HG02642 (cell line): ENCODE results near the gene CDV3.
"Not testable (repeated sequence)": the region's sequence is repeated elsewhere in the genome, so short reads cannot be mapped to it uniquely, and the experiment has no call there.

Experiments used
- ATAC-seq: cut with Tn5 transposase; IDR thresholded peaks from one replicate; pipeline ENCODE4 v1.9.1; 2021; ENCODE audit warnings: mild to moderate bottlenecking; ENCODE audit not compliant: unreplicated experiment, poor library complexity

CDV3 gene, protein sequence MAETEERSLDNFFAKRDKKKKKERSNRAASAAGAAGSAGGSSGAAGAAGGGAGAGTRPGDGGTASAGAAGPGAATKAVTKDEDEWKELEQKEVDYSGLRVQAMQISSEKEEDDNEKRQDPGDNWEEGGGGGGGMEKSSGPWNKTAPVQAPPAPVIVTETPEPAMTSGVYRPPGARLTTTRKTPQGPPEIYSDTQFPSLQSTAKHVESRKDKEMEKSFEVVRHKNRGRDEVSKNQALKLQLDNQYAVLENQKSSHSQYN

DNA sequence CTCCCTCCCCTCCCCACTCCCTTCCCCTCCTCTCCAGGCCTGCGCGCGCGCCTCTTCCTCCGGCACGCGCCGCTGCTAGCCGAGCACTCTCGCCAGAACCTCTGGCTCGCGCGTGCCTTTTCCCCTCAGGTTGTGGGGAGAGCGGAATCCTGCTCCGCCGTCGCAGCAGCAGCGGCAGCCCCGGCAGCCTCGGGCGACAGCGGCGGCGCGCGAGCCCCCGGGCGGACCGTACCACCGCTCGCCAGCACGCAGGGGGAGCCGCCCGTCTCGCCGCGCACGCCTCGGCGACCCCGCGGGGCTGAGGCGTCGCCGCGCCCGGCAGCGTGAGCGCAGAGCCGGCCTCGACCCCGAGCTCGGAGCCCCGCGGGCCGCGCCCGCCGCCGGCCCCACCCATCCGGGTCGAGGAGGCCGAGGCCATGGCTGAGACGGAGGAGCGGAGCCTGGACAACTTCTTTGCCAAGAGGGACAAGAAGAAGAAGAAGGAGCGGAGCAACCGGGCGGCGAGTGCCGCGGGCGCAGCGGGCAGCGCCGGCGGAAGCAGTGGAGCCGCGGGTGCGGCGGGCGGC lies at the start of gene CDV3:
Gene CDV3 (plus strand): TSS at position 58 of the 566 bp plus-strand sequence. CDS start 359 bp downstream, at position 417.
- peak; percentile 37 for ATAC-seq

GRCh38 chr3:133523758-133524157 lies 49.7 kb upstream of the CDV3 start:
- ATAC-seq: not testable (repeated sequence)

- ATAC-seq: no peak
Measured at GRCh38 chr3:133525435-133525834, 48.1 kb upstream of the CDV3 start.

DNA sequence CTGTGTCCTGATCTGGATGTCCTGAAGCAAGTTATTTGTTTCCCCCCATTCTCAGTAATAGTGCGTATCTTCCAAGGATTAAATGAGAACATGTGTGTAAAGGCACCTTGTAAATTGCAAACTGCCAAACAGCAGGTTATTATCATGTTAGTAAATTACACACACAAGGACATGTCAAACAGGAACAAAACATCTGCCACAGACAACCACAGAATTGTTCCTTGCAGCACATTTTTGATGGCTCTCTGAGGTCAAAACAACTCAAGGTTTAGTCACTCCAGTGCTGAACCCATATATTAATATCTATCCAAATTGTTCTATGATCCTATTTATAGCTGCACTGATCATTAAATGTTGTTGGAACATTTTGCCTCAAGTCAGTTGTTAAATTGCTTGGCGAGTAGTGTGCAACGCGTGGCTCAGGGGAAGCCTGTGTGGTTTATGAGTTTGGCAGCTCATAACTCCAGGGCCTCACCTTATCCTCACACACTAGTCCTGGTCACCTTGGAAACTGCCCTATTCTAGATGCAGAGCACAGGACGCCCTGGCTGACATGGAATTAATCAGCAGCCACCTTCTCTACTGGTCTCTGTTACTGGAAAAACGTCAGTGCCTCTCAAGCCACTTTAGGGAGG lies 46.3 kb upstream of the CDV3 start:
- no peak for ATAC-seq

DNA sequence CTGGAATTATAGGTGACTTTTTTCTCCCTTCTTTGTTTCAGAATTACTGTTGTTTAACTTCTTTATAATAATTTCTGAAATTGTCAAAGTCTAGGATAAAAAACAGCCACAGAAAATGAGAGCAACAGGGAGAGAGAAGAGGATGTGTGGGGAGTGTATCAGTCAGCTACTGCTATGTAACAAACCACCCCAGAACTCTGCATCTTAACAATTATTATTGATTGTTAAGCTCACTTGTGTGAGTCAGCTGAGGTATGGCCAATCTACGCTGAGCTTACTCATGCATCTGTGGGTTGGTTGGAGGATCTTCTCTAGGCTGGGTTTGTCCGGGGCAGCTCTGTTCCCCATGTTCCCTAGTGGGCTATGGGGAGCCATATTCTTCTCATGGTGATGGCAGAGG lies 43.7 kb upstream of the CDV3 start:
- no peak for ATAC-seq

DNA sequence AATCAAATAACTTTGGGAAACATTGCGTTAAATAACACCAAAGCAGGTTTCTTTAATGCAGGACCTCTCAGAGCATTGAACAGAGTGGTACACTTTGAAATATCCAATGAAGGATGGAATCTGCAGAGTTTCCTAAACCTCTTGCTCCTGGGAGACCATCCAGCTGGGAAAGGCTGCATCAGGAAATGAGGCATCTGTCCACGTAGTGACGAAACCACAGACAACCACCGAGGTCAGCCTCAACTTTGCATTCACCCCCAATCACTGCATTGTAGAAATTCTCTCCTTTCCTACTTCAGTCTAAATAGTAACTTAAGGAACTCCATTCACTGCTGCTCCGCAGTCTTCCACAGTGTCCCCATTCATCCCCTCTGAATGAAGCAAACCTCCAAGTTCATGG lies 41.5 kb upstream of the CDV3 start:
- no peak for ATAC-seq

- ATAC-seq: no peak
Measured at GRCh38 chr3:133532951-133533350, 40.5 kb upstream of the CDV3 start.

GRCh38 chr3:133535971-133536881 lies 37.3 kb upstream of the CDV3 start:
- no peak for ATAC-seq

GRCh38 chr3:133537131-133537530 lies 36.4 kb upstream of the CDV3 start:
- ATAC-seq: not testable (repeated sequence)

DNA sequence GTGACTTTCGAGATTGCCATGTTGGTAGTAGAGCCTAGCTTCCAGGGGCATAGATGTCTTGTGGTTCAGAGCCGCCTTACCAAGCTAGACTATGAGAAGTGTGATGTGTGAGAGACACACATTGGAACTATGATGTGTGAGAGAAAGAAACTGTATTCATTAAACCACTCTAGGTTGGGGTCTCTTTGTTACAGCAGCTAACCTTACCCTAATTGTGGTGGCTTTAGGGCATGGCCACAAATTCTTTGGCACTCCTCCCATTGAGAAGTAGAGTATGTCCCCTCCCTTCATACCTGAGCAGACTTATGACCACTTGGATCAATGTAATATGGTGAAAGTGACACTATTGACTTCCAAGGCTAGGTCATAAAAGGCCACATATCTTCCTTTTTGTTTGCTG lies 35.3 kb upstream of the CDV3 start:
- ATAC-seq: no peak

- ATAC-seq: no peak
Measured at GRCh38 chr3:133540896-133541674, 32.4 kb upstream of the CDV3 start.

DNA sequence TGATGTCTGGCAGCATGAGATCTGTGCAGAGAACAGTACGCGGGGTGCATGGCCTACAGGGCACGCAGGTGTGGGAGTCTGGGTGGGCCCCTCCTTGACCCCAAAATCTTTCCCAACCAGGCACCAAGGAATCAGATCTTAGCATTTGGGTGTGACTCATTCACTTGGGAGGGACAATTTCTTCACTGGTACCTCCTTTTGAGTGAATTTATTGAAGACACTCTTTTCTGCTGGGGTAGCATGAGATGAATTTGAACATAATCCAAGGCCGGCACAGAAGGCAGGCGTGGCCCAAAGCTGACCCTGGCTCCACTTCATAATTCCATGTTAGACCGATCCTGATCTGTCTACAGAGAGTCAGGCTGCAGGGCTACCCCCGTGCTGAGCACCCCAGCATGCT lies 30.6 kb upstream of the CDV3 start:
- ATAC-seq: no peak

DNA sequence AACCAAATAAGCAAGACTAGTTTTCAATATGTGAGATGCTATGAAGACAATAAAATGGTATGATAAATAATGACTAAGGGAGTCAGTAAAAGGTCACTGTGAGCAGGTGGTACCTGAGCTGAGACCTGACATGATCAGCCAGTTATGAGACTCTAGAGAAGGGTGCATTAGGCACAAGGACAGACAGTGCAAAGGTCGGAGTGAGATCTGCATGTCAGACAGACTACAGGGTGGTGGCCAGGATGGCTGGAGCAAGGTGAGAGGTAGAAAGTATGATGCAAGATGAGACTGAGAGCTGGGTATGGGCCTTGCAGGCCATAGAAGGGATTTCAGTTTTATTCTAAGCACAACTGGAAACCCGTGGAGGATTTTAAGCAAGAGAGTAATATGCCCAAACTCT lies 28.5 kb upstream of the CDV3 start:
- not testable (repeated sequence) for ATAC-seq

- ATAC-seq: no peak
Measured at GRCh38 chr3:133547432-133548041, 25.9 kb upstream of the CDV3 start.

DNA sequence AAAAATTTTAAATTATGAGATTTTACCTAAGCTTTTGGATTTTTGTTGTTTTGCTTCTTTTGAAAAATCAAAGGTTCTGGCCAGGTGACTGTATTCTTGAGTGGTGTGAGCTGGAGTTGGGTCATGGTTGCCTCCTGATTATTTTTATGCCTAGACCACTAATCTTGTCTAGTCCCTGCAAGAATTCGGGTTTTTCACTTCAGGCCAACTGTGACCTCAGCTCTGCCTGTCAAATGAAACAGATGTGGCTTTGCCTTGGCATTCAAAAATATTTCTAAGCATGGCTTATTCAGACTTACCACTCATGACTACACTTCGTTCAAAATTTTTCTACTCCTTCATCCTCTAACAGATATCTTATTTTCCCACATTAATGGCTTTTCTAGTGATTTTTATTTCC lies 25.4 kb upstream of the CDV3 start:
- ATAC-seq: no peak

GRCh38 chr3:133549565-133549964 lies 23.9 kb upstream of the CDV3 start:
- ATAC-seq: no peak

DNA sequence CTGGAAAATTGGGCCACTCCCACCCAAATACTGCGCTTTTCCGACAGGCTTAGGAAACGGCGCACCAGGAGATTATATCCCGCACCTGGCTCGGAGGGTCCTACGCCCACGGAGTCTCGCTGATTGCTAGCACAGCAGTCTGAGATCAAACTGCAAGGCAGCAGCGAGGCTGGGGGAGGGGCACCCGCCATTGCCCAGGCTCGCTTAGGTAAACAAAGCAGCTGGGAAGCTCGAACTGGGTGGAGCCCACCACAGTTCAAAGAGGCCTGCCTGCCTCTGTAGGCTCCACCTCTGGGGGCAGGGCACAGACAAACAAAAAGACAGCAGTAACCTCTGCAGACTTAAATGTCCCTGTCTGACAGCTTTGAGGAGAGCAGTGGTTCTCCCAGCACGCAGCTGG lies 21.9 kb upstream of the CDV3 start:
- not testable (repeated sequence) for ATAC-seq

DNA sequence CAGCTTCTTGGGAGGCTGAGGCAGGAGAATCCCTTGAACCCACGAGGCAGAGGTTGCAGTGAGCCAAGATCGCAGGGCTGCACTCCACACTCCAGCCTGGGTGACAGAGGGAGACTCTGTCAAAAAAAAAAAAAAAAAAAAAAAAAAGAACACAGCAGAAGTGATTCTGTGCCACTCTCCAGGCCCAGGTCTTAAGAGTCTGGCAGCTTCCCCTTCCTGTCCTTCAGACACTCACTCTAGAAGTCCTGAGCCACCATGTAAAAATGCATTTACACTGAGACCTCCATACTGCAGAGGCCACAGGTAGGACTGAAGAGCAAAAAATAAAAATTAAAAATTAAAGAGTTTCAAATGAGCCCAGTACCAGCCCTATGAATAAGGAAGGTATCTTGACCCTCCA lies 11.8 kb upstream of the CDV3 start:
- ATAC-seq: no peak

DNA sequence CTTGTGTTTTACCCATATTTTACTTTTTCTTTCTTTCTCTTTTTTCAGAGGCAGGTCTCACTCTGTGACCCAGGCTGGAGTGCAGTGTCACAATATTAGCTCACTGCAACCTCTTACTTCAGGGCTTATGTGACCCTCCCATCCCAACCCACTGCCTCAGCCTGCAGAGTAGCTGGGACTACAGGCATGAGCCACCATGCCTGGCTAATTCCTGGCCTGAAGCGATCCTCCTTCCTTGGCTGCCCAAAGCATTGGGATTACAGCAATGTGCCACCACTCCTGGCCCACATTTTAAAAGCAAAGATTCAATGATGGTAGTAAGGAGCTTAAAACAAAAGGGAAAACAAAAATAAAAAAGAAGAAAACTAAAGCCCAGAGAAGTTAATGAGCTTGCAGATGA lies 11.1 kb upstream of the CDV3 start:
- ATAC-seq: no peak

GRCh38 chr3:133563186-133563591 lies 10.3 kb upstream of the CDV3 start:
- no peak for ATAC-seq
